Hematopoietic multipotent progenitor cell treated with erythropoietin and hydrocortisone succinate and interleukin-3 and kit ligand, for 6 days (in vitro differentiated cells): ENCODE results near the gene MB21D2.
"Not testable (repeated sequence)": the region's sequence is repeated elsewhere in the genome, so short reads cannot be mapped to it uniquely, and the experiment has no call there.

Source experiments
- DNase-seq: peaks from one replicate; pipeline ENCODE4 v3.0.0-alpha.2; 2015

The MB21D2 gene

DNA sequence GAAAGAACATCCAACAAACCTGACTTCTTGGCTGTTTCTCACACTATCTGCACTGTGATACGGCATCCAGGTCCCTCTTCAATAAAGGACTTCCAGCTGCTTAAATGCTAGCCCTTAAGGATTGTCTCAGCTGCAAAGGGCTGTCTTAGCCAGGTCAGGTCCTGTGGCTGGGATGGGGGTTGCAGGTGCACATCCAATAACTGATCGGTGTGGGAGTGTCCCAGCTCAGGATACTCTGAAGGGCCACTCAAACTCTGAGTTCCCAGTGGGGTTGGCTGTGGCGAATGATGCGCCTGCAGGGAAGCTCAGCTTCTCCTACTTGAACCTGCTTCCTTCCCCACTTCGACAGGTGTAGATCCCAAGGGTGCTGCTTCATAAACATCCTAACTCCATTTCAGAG, 115.7 kb downstream of the MB21D2 start:
- no peak for DNase-seq

DNA sequence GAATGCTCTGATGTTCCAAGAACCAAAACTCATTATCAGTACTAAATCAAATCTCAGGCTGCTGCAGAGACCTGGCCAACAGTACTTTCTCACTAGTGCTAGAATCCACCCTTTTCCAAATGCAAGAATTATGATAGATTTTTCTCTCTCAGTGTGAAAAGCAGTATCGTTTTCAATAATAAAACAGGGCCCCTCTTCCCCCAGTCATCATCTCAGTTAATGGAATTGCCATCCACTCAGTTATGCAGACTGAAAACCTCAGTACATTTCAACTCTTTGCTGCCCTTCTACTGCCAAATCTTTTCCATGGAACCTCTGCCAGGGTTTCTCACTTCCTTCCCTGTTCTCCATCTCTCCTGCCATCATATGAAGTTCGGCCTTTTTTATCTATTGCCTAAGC, 117.9 kb downstream of the MB21D2 start:
- no peak for DNase-seq

GRCh38 chr3:192795021-192795420, 122.6 kb downstream of the MB21D2 start:
- no peak for DNase-seq

GRCh38 chr3:192794216-192794615, 123.4 kb downstream of the MB21D2 start:
- DNase-seq = no peak

GRCh38 chr3:192788816-192789515, 128.7 kb downstream of the MB21D2 start:
- not testable (repeated sequence) for DNase-seq

DNA sequence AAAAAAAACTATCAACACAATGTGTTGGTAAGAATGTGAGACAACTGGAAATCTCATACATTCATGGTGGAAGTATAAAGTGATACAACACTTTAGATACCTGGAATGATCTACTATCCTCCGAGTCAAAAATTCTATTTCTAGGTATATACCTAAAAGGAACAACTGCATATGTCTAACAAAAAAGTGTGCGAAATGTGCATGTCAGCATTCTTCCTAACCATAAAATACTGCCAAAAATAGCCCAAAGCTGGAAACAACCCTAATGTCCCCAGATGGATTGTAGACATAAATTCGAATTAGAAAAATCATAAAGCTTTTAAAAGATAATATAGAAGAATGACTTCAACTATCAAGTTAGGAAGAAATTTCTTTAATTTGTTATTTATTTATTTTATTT, 139.1 kb downstream of the MB21D2 start:
- no peak for DNase-seq

DNA sequence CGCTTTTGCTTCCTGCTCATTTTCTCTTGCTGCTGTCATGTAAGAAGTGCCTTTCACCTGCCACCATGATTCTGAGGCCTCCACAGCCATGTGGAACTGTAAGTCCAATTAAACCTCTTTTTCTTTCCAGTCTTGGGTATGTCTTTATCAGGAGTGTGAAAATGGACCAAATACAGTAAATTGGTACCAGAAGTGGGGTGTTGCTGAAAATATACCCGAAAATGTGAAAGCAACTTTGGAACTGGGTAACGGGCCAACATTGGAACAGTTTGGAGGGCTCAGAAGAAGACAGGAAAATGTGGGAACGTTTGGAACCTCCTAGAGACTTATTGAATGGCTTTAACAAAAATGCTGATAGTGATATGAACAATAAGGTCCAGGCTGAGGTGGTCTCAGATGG, 143.3 kb downstream of the MB21D2 start:
- DNase-seq = not testable (repeated sequence)

GRCh38 chr3:192772240-192772894, 145.3 kb downstream of the MB21D2 start:
- DNase-seq = peak; percentile 10

DNA sequence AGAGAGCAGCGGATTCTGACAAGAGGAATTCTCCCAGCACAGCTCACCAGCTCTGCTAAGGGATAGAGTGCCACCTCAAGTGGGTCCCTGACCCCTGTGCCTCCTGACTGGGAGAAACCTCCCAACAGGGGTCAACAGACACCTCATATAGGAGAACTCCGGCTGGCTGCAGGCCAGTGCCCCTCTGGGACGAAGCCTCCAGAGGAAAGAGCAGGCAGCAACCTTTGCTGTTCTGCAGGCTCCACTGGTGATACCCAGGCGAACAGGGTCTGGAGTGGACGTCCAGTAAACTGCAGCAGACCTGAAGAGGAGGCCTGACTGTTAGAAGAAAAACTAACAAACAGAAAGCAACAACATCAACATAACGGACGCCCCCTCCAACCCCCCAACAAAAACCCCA, 159.0 kb downstream of the MB21D2 start:
- no peak for DNase-seq

DNA sequence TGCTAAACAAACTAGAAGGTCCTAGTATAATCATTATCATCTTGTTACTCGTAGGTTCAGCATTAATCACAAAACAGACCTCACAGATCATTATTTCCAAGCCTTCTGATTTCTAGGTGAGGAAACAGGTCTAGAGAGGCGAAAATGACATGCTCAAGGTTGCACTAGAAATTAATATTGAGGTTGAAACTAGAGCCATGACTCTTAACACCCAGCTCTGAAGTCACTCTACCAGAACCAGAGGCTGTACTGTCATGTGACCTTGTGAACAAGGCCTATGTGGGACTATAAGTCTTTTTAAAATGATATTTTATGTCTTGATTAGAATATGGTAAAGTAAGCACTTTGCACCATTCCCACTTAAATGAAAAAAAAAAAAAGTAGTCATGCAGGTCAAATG, 166.5 kb downstream of the MB21D2 start:
- DNase-seq = no peak

- DNase-seq = no peak
These were observed 167.5 kb downstream of the MB21D2 start for GRCh38 chr3:192750201-192750600.

DNA sequence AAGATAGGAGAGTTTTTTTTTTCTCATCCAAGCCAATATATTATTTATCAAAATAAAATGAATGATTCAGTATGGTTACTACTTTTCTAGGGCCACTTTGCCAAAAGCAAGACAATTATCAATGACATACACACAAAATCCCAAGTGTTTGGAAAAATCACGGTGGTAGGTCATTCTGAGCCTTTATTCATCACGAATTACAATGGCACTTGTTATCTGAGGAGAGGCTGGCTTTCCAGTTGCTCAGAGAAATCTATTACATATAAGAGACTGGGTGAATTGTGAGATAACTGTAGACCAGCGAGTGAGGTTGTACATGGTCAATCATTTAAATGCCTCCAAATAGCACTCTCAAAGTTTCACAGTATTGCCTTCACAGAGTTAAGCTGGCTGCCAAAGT, 169.9 kb downstream of the MB21D2 start:
- no peak for DNase-seq

GRCh38 chr3:192747145-192747544, 170.5 kb downstream of the MB21D2 start:
- DNase-seq = no peak
